ENCODE results near the gene C2orf15. TPM values are rescaled to one million over a fixed set of nuclear protein-coding genes. Genes with fewer than 3 reads are reported as not detected.
A peak's percentile ranks its signal among the peaks of the same experiment; 100 is the strongest.
"Not testable (repeated sequence)": the region's sequence is repeated elsewhere in the genome, so short reads cannot be mapped to it uniquely, and the experiment has no call there.

The C2orf15 gene
- 0.27 TPM in 1 of 2 replicates, not detected in the other for total RNA-seq (2014; rRNA removed; shearing (Covaris generic))
- polyA plus RNA-seq (2014; cell fraction: nucleus; rRNA removed), result not detected in 2 replicates

- DNase-seq (ENCODE audit: extremely low read depth, low read depth), result peak; percentile 81
These were observed at the start of gene C2orf15 for GRCh38 chr2:99141110-99142108. C2orf15 (plus strand) TSS chr2:99141707; CDS start chr2:99150559, 8,852 bp downstream.

DNA sequence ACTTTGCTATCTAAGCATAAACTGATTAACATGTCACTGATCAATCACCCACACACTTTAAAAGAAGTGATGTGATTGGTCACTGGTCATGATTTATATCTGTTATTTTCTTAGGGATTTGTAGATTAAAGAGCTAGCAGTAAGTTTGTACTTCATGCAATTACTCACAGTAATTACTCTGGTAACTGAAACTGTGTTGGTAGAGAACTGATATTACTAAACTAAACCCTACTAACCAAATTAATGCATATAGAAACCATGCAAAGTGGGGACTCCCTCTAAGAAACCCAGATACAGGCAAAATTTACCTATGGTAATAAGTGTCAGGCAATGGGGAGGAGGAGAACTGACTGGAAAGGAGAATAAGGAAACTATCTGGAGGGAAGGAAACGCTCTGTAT is 44.8 kb upstream of the C2orf15 start:
- DNase-seq (ENCODE audit: extremely low read depth, low read depth), result no peak

DNA sequence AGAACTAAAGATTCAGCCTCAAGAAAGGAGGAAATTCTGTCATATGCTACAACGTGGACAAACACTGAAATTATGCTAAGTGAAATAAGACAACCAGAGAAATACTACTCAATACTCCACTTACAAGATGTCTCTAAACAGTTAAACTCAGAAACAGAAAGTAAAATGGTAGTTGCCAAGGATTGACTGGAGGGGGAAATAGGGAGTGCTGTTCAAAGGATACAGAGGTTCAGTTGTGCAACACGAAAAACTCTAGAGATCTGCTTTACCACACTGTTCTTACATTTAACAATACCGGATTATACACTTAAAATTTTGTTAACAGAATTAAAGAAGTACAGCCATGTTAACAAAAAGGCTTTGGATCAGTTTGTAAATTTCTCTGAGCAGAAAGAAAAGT is 39.8 kb upstream of the C2orf15 start:
- no peak for DNase-seq (ENCODE audit: extremely low read depth, low read depth)

DNA sequence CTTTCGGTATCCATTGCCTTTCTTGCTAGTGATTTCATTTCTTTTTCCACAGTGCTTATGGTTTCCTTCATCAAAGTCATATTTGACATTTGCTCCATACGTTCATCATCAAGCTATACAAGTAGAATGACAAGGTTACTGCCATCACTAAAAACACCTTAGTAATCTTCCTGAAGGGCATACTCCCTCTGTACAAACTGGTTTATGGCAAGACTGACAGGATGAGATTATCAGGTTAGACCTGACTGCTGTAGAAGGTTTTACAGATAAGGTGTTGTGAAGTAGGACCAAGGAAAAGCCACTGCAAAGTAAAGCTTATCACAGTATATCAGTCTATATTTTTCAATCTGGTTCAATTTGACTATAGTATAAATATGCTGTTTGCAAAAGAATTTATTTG is 37.5 kb upstream of the C2orf15 start:
- no peak for DNase-seq (ENCODE audit: extremely low read depth, low read depth)

GRCh38 chr2:99106913-99107312 is 34.6 kb upstream of the C2orf15 start:
- no peak for DNase-seq (ENCODE audit: extremely low read depth, low read depth)

- DNase-seq (ENCODE audit: extremely low read depth, low read depth), result no peak
These were observed 30.3 kb upstream of the C2orf15 start for GRCh38 chr2:99111236-99111635.

- DNase-seq (ENCODE audit: extremely low read depth, low read depth), result no peak
These were observed 29.6 kb upstream of the C2orf15 start for GRCh38 chr2:99111945-99112344.

DNA sequence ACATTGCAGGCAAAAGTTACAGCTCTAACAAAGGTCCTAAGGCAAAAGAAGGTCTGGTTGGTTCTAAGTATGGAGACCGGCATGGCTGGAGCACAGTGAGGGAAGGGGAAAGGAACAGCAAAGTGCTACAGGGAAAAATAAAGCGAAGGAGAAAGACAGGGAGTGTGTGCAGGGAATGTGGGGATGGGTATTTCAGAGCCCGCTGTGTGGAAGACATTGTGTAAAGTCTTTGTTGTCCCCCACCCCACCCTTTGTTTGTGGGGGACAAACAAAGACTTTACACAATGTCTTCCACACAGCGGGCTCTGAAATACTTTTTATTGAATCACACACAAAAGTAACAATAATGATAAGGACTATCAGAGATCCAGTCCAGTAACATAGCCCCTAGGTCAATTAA is 28.9 kb upstream of the C2orf15 start:
- no peak for DNase-seq (ENCODE audit: extremely low read depth, low read depth)

DNA sequence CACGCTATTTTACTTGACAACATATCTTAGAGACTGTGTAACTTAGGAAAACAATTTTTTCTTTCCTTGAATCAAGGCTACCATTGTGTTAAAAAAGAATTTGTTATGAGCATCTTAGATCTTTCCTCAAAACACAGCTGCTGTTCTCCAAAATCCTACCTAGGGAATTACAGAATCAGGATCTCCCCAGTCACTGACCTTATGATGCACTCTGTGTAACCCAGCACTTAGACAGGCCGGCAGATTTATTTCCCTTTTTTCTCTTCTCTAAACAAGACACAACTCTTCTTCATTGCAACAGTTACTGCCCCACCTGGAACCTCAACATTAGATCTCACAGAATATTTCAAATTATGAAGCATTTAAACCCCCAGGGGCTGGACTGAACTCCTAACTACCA is 13.5 kb upstream of the C2orf15 start:
- DNase-seq (ENCODE audit: extremely low read depth, low read depth), result no peak

- DNase-seq (ENCODE audit: extremely low read depth, low read depth), result not testable (repeated sequence)
These were observed 6.4 kb upstream of the C2orf15 start for GRCh38 chr2:99135044-99135556.

DNA sequence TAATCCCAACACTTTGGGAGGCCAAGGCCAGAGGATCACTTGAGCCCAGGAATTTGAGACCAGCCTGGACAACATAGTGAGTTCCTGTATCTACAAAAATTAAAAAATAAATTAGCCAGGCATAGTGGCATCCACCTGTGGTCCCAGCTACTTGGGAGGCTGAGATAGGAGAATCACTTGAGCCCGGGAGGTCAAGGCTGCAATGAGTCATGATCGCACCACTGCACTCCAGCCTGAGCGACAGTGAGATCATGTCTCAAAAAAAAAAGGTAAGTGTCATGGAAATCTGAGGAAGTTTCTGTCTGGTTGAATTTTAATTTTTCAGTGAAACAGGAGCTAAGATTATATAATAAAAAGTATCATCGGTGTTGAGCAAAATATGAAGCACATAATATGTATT is 2.5 kb upstream of the C2orf15 start:
- DNase-seq (ENCODE audit: extremely low read depth, low read depth), result no peak

DNA sequence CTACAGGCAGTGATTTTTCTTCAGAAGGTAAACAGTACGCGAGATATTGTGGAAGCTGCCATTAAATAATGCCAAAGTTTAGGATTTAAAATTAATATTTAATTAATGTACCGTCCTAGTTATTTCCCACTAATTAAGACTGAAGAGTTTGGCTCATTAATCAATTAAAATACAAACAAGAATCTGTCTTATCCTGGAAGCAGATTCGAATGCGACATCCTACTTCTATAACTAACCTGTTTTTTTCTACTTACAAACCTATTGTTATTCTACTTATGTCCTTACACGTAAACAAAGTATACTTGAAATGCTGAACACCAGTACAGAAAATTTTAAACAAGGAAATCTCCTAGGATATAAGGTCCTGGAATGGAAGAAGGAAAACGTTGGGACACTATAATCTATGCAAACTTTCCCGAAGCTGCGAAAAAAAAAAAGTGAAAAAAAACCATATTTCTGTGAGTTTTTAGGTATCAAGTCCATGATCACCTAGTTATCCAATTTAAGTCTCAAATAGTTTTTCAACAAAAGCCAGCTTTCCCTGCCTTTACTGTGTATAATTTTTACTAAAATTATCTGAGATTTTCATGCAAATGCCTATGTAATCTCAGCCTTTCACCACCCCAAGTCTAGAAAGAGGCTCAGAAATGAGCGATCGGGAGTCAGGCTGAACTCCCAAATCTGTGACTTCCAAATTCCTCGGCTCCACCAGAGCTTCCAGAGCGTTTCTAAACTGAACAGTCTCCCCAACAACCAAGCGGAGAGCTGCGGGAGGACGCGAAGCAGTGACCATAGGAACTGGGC is 1.2 kb upstream of the C2orf15 start:
- no peak for DNase-seq (ENCODE audit: extremely low read depth, low read depth)

GRCh38 chr2:99140860-99141109 is 722 bp upstream of the C2orf15 start:
- peak; percentile 2 for DNase-seq (ENCODE audit: extremely low read depth, low read depth)

DNA sequence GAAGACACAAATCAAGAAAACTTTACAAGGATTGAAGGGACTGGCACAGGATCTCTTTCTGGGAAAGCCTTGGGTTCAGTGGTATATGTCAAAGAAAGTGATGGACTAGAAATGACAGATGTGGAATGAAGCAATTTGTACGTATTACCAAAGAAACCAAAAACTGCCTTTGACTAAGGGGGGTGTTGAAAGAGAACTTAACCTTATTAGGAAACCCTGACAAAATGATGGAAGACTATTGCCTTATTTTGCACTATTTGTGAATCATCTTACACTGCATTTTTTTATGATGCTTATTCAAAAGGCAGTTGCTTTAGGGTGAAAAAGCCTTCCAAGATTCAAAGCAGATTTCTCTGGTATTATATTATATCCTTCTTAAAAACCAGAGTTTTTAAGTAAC is 9.2 kb downstream of the C2orf15 start:
- DNase-seq (ENCODE audit: extremely low read depth, low read depth), result no peak

DNA sequence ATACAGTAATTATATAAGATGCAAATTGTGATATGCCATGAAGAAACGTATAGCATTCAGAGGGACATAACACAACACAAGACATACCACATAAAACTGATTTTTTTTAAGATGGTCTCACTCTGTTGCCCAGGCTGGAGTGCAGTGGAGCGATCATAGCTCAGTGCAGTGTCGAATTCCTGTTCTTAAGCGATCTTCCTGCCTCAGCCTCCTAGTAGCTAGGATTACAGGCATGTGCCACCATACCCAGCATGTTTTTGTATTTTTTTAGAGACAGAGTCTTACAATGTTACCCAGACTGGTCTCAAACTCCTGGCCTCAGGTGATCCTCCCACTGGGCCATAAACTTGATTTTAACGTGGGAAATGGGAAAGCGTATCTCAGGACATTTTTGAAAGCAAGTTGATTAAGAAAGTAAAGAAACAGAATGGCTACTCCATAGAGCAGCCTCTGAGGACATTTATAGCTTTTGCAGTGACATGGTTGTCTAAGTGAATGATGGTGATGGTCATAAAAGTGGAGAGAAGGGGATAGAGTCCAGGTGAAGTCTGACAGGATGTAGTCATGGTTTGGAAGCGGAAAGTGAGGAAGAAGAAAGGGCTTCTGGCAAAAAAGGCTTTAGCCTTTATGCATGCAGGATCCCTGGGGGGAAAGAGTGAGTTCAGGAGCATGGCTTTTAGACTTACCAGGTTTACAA is 10.8 kb downstream of the C2orf15 start:
- DNase-seq (ENCODE audit: extremely low read depth, low read depth), result no peak

DNA sequence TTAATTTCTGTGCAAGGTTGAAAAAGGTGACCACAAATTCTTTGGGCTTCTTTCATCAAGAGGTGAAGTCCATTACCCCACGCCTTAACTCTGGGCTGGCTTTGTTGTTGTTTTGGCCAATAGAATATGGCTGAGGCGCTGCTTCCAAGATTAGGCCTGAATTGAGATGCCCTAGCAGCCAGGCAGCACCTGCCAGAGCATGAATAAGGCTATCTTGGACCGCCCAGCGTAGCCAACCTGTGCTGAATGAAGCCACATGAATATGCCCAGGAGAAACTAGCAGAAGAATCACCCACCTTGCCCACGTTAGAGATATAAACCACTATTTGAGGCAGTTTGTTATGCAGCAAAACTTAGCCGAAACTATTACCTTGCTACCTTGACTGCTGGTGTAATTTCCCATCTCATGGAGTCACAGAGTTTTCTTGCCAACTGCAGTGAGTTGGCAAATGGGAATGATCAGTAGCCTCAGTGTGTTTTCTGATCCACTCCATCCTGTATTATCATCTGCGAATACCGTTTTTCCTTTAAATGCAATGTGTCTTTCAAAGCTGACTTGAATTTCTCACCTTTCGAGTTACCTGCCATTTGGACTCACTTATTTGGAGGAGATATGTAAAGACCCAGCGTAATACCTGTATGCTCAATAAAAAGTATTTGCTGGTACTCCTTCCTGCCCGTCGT is 12.6 kb downstream of the C2orf15 start:
- peak; percentile 22 for DNase-seq (ENCODE audit: extremely low read depth, low read depth)

- peak; percentile 87 for DNase-seq (ENCODE audit: extremely low read depth, low read depth)
These were observed 13.4 kb downstream of the C2orf15 start, which contains the start of the genes LIPT1 and TSGA10 for GRCh38 chr2:99154643-99155536. LIPT1 (plus strand) TSS chr2:99154967; CDS start chr2:99161958, 6,991 bp downstream. TSGA10 (minus strand) TSS chr2:99154942; CDS start chr2:99109439, 45,503 bp downstream.

DNA sequence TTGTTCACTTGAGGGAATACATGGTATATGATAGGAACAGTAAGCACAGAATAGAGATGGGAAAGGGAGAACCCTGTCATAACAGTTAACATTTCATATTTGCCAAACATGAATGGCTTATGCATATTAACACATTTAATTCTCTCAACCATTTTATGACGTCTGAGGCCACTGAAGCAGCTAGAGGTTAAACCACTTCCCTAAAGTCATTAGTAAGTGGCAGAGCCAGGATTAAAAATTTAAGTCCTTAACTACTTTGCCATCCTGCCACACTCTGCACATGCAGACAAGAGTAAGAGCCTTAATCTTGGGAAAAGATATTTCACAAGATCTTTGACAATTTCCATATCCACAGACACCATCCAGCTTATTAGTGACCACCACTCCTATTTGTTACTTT is 15.4 kb downstream of the C2orf15 start:
- no peak for DNase-seq (ENCODE audit: extremely low read depth, low read depth)

DNA sequence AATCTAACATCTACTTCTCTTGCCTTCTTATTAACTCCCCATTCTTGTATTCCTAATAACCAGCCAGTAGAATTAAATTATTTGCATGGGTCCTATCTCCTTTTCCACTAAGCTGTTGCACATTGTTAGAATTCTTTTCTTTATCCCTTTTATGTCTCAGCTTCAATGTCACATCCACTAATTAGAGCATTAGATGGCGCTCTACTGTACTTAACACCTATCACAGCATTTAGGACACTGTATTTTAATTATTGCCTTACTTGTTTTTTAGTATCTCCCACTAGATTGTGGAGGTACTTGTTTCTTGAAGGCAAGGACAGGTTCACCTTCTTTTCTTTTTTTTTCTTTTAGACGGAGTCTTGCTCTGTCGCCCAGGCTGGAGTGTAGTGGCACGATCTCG is 17.1 kb downstream of the C2orf15 start:
- DNase-seq (ENCODE audit: extremely low read depth, low read depth), result no peak

Data from NCI-H460 (cell line).